Measurements from ENCODE around the gene RNF144A. TPM values are rescaled to one million over a fixed set of nuclear protein-coding genes. Genes with fewer than 3 reads are reported as not detected.

RNF144A gene
- total and polyA plus RNA-seq, 2 of the 13 experiments (the other 11 are each of a cell fraction or from before 2014, with no cell fraction given) = 13.9 to 16.5 TPM

DNA sequence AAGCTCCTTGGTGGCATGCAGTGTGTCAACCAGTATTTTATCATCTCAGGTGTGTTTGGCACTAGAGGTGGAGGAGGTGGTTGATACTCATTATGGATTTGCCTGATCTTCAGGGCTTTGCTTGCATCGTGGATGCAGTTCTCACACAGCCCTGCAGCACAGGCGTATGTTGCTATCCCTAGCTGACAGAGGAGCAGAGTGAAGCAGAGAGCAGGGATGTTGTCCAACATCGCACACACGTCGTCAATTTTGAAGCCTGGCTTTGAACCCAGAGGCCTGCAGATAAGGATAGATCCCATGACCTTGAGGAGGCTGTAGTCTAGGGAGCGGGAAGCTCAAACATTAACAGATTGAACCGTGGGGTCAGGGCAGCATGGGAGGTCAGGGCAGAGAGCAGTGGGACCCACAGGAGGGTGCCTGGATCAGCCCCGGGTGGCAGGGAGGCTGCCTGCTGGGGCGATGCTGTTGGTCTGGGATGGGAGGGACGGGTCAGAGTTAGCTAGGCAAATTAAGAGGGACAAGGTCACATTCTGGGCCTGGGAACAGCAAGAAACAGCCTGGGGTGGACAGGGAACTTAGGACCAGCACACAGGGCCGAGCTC lies 4.2 kb downstream of the RNF144A start (continued):
- TF ChIP-seq, protein P1, sequence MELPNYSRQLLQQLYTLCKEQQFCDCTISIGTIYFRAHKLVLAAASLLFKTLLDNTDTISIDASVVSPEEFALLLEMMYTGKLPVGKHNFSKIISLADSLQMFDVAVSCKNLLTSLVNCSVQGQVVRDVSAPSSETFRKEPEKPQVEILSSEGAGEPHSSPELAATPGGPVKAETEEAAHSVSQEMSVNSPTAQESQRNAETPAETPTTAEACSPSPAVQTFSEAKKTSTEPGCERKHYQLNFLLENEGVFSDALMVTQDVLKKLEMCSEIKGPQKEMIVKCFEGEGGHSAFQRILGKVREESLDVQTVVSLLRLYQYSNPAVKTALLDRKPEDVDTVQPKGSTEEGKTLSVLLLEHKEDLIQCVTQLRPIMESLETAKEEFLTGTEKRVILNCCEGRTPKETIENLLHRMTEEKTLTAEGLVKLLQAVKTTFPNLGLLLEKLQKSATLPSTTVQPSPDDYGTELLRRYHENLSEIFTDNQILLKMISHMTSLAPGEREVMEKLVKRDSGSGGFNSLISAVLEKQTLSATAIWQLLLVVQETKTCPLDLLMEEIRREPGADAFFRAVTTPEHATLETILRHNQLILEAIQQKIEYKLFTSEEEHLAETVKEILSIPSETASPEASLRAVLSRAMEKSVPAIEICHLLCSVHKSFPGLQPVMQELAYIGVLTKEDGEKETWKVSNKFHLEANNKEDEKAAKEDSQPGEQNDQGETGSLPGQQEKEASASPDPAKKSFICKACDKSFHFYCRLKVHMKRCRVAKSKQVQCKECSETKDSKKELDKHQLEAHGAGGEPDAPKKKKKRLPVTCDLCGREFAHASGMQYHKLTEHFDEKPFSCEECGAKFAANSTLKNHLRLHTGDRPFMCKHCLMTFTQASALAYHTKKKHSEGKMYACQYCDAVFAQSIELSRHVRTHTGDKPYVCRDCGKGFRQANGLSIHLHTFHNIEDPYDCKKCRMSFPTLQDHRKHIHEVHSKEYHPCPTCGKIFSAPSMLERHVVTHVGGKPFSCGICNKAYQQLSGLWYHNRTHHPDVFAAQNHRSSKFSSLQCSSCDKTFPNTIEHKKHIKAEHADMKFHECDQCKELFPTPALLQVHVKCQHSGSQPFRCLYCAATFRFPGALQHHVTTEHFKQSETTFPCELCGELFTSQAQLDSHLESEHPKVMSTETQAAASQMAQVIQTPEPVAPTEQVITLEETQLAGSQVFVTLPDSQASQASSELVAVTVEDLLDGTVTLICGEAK (IDR thresholded peaks at IDR 0.05) = no peak
- TF ChIP-seq, protein P1 (CRISPR knock-in tag; IDR thresholded peaks at IDR 0.05) = peak; percentile 77; the same call in 1 of the 2 replicates
- TF ChIP-seq SPEN (CRISPR knock-in tag; IDR thresholded peaks at IDR 0.05; ENCODE audit: low read depth) (peak; percentile 88; the same call in 1 of the 2 replicates), ZNF343 (CRISPR knock-in tag; IDR thresholded peaks at IDR 0.05) (peak; percentile 94), FOXP1 (IDR thresholded peaks at IDR 0.05) (no peak), FOXP1 (CRISPR knock-in tag; IDR thresholded peaks at IDR 0.05) (peak; percentile 73; the same call in 1 of the 2 replicates), ZBTB38 (CRISPR knock-in tag; IDR thresholded peaks at IDR 0.05) (peak; percentile 70), CREM (IDR thresholded peaks at IDR 0.05) (peak; percentile 61; the same call in 1 of the 2 replicates), CREM (CRISPR knock-in tag; IDR thresholded peaks at IDR 0.05) (no peak), NFE2L2 (IDR thresholded peaks at IDR 0.05; ENCODE audit: low read length) (no peak), CHD4 (IDR thresholded peaks at IDR 0.05; ENCODE audit: borderline replicate concordance, low read length) (no peak), ELF4 (CRISPR knock-in tag; IDR thresholded peaks at IDR 0.05; ENCODE audit: borderline replicate concordance) (no peak), ZFAT (CRISPR knock-in tag; conservative IDR thresholded peaks at IDR 0.05) (no peak), ZFP41 (CRISPR knock-in tag; IDR thresholded peaks at IDR 0.05; ENCODE audit: borderline replicate concordance) (no peak), MXD4 (CRISPR knock-in tag; IDR thresholded peaks at IDR 0.05) (peak; percentile 64; the same call in 1 of the 2 replicates), POLR2A (IDR thresholded peaks at IDR 0.05; ENCODE audit: insufficient read depth in 1 of 2, low read depth in 2 of 2, low read length in 2 of 2) (peak in 1 of 2 experiments; percentile 55; a peak in 2 of 4 replicates), MIXL1 (CRISPR knock-in tag; IDR thresholded peaks at IDR 0.05) (peak; percentile 81; the same call in 1 of the 2 replicates), ZNF567 (CRISPR knock-in tag; IDR thresholded peaks at IDR 0.05; ENCODE audit: borderline replicate concordance) (no peak), NFRKB (IDR thresholded peaks at IDR 0.05) (no peak)
- TF ChIP-seq, protein P2, sequence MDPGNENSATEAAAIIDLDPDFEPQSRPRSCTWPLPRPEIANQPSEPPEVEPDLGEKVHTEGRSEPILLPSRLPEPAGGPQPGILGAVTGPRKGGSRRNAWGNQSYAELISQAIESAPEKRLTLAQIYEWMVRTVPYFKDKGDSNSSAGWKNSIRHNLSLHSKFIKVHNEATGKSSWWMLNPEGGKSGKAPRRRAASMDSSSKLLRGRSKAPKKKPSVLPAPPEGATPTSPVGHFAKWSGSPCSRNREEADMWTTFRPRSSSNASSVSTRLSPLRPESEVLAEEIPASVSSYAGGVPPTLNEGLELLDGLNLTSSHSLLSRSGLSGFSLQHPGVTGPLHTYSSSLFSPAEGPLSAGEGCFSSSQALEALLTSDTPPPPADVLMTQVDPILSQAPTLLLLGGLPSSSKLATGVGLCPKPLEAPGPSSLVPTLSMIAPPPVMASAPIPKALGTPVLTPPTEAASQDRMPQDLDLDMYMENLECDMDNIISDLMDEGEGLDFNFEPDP (CRISPR knock-in tag; conservative IDR thresholded peaks at IDR 0.05) = no peak
- TF ChIP-seq, protein P3, sequence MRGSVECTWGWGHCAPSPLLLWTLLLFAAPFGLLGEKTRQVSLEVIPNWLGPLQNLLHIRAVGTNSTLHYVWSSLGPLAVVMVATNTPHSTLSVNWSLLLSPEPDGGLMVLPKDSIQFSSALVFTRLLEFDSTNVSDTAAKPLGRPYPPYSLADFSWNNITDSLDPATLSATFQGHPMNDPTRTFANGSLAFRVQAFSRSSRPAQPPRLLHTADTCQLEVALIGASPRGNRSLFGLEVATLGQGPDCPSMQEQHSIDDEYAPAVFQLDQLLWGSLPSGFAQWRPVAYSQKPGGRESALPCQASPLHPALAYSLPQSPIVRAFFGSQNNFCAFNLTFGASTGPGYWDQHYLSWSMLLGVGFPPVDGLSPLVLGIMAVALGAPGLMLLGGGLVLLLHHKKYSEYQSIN (CRISPR knock-in tag; IDR thresholded peaks at IDR 0.05; ENCODE audit: borderline replicate concordance) = no peak

All from HepG2 (cell line).